GM12875 (cell line): ENCODE results near the gene PTPRC.
A peak's percentile ranks its signal among the peaks of the same experiment; 100 is the strongest.

Source experiments
- H3K4me3 ChIP-seq: one replicate; pipeline ENCODE4 v1.5.1; 2011; ENCODE audit warnings: low read depth, low read length, control low read depth
- CTCF ChIP-seq: IDR thresholded peaks from 2 replicates; pipeline ENCODE4 v1.5.1; 2011; ENCODE audit warnings: low read depth, mild to moderate bottlenecking, control low read depth, inconsistent platforms, low read length, moderate library complexity, borderline replicate concordance; ENCODE audit not compliant: insufficient read depth

Gene PTPRC

GRCh38 chr1:198651650-198652400, 13.0 kb downstream of the PTPRC start:
- peak overlapping the region; percentile 19 for H3K4me3 ChIP-seq
- TF ChIP-seq CTCF: no peak

- no peak for TF ChIP-seq CTCF
- H3K4me3 ChIP-seq: no peak overlapping the region
These were observed 15.1 kb downstream of the PTPRC start for GRCh38 chr1:198653808-198654413.

- H3K4me3 ChIP-seq: no peak overlapping the region
These were observed 16.8 kb downstream of the PTPRC start for GRCh38 chr1:198655459-198656121.

GRCh38 chr1:198656500-198656932, 17.7 kb downstream of the PTPRC start:
- no peak for TF ChIP-seq CTCF

More at GRCh38 chr1:198655459-198656121, 16.8 kb downstream of the PTPRC start:
- TF ChIP-seq CTCF: no peak

GRCh38 chr1:198657550-198658064, 18.8 kb downstream of the PTPRC start:
- TF ChIP-seq CTCF: no peak
- H3K4me3 ChIP-seq: no peak overlapping the region

More at GRCh38 chr1:198656500-198656932, 17.7 kb downstream of the PTPRC start:
- H3K4me3 ChIP-seq: no peak overlapping the region

- no peak overlapping the region for H3K4me3 ChIP-seq
- no peak for TF ChIP-seq CTCF
These were observed 21.8 kb downstream of the PTPRC start for GRCh38 chr1:198660341-198661261.
